ENCODE results near the gene TRAIP. TPM values are rescaled to one million over a fixed set of nuclear protein-coding genes. Genes with fewer than 3 reads are reported as not detected.

Gene TRAIP
- total RNA-seq, 2 donors from 2014 or later = 14.0 to 44.0 TPM

- Mint-ChIP-seq H3K27me3 (peaks cover 30 to 32% of the 10 kb centered on the region in 2 donors), H3K9me3 (no peaks in the 10 kb centered on the region), H3K4me1 (ENCODE audit: low read depth in 2 of 2) (peaks cover 0 to 2% of the 10 kb centered on the region in 2 donors), H3K36me3 (no peaks in the 10 kb centered on the region), H3K27ac (no peak overlapping the region), H3K4me3 (no peak overlapping the region)
- DNase-seq (ENCODE audit: low spot score) (no peak), ATAC-seq (no peak)
Observed at GRCh38 chr3:49867400-49867799, 11.0 kb upstream of the TRAIP start.

- Mint-ChIP-seq H3K36me3 (no peaks in the 10 kb centered on the region), H3K27me3 (peaks cover 23 to 24% of the 10 kb centered on the region in 2 donors), H3K4me3 (no peak overlapping the region), H3K27ac (no peak overlapping the region), H3K9me3 (no peaks in the 10 kb centered on the region), H3K4me1 (ENCODE audit: low read depth in 2 of 2) (no peaks in the 10 kb centered on the region)
- ATAC-seq (no peak), DNase-seq (ENCODE audit: low spot score) (no peak)
Observed at GRCh38 chr3:49865198-49865784, 8.9 kb upstream of the TRAIP start.

- Mint-ChIP-seq H3K4me3 (no peak overlapping the region), H3K4me1 (ENCODE audit: low read depth in 2 of 2) (no peaks in the 10 kb centered on the region), H3K9me3 (no peaks in the 10 kb centered on the region), H3K27me3 (peaks cover 23 to 24% of the 10 kb centered on the region in 2 donors), H3K36me3 (no peaks in the 10 kb centered on the region), H3K27ac (no peak overlapping the region)
- ATAC-seq (no peak), DNase-seq (ENCODE audit: low spot score) (no peak)
Observed at GRCh38 chr3:49864505-49864904, 8.1 kb upstream of the TRAIP start.

GRCh38 chr3:49859576-49860305 is 3.4 kb upstream of the TRAIP start:
- no peak overlapping the region for H3K27ac Mint-ChIP-seq
- peaks cover 6 to 13% of the 10 kb centered on the region in 2 donors for H3K4me1 Mint-ChIP-seq (ENCODE audit: low read depth in 2 of 2)
- no peaks in the 10 kb centered on the region for H3K36me3 Mint-ChIP-seq
- no peak overlapping the region for H3K4me3 Mint-ChIP-seq
- ATAC-seq (no peak), DNase-seq (ENCODE audit: low spot score) (peak; percentile 37)
- no peaks in the 10 kb centered on the region for H3K9me3 Mint-ChIP-seq
- H3K27me3 Mint-ChIP-seq = peaks cover 7 to 8% of the 10 kb centered on the region in 2 donors

GRCh38 chr3:49855662-49856061 is 702 bp downstream of the TRAIP start:
- H3K36me3 Mint-ChIP-seq = no peaks in the 10 kb centered on the region
- no peaks in the 10 kb centered on the region for H3K27me3 Mint-ChIP-seq
- H3K4me3 Mint-ChIP-seq = peak overlapping the region; percentile 92
- H3K27ac Mint-ChIP-seq = peak overlapping the region; percentile 86 to 93
- DNase-seq (ENCODE audit: low spot score) (peak; percentile 38), ATAC-seq (no peak)
- H3K9me3 Mint-ChIP-seq = no peaks in the 10 kb centered on the region
- peaks cover 6 to 13% of the 10 kb centered on the region in 2 donors for H3K4me1 Mint-ChIP-seq (ENCODE audit: low read depth in 2 of 2)

- Mint-ChIP-seq H3K27ac (no peak overlapping the region), H3K27me3 (no peaks in the 10 kb centered on the region), H3K9me3 (no peaks in the 10 kb centered on the region), H3K36me3 (no peaks in the 10 kb centered on the region), H3K4me3 (no peak overlapping the region), H3K4me1 (ENCODE audit: low read depth in 2 of 2) (no peaks in the 10 kb centered on the region)
- DNase-seq (ENCODE audit: low spot score) (no peak), ATAC-seq (no peak)
Observed at GRCh38 chr3:49845694-49846093, 10.7 kb downstream of the TRAIP start.

- Mint-ChIP-seq H3K4me1 (ENCODE audit: low read depth in 2 of 2) (no peaks in the 10 kb centered on the region), H3K27ac (no peak overlapping the region), H3K36me3 (no peaks in the 10 kb centered on the region), H3K9me3 (no peaks in the 10 kb centered on the region), H3K4me3 (no peak overlapping the region), H3K27me3 (no peaks in the 10 kb centered on the region)
- DNase-seq (ENCODE audit: low spot score) (no peak), ATAC-seq (no peak)
Observed at GRCh38 chr3:49844464-49845183, 11.7 kb downstream of the TRAIP start.

GRCh38 chr3:49842843-49843517 is 13.4 kb downstream of the TRAIP start:
- Mint-ChIP-seq H3K27me3 (no peaks in the 10 kb centered on the region), H3K9me3 (no peaks in the 10 kb centered on the region), H3K4me3 (no peak overlapping the region), H3K4me1 (ENCODE audit: low read depth in 2 of 2) (peaks cover 0 to 2% of the 10 kb centered on the region in 2 donors), H3K27ac (no peak overlapping the region), H3K36me3 (no peaks in the 10 kb centered on the region)
- DNase-seq (ENCODE audit: low spot score) (peak; percentile 39), ATAC-seq (no peak)

- H3K27ac Mint-ChIP-seq = no peak overlapping the region
- H3K36me3 Mint-ChIP-seq = no peaks in the 10 kb centered on the region
- H3K4me3 Mint-ChIP-seq = no peak overlapping the region
- DNase-seq (ENCODE audit: low spot score) (peak; percentile 15), ATAC-seq (no peak)
- no peaks in the 10 kb centered on the region for H3K9me3 Mint-ChIP-seq
- H3K4me1 Mint-ChIP-seq (ENCODE audit: low read depth in 2 of 2) = peaks cover 0 to 2% of the 10 kb centered on the region in 2 donors
- no peaks in the 10 kb centered on the region for H3K27me3 Mint-ChIP-seq
Observed at GRCh38 chr3:49841806-49842205, 14.6 kb downstream of the TRAIP start.

GRCh38 chr3:49841126-49841696 is 15.2 kb downstream of the TRAIP start:
- no peak for ATAC-seq
- Mint-ChIP-seq H3K36me3 (no peaks in the 10 kb centered on the region), H3K27me3 (no peaks in the 10 kb centered on the region), H3K4me3 (no peak overlapping the region), H3K27ac (no peak overlapping the region), H3K4me1 (ENCODE audit: low read depth in 2 of 2) (peaks cover 0 to 2% of the 10 kb centered on the region in 2 donors), H3K9me3 (no peaks in the 10 kb centered on the region)
- peak; percentile 37 for DNase-seq (ENCODE audit: low spot score)

GRCh38 chr3:49840388-49840787 is 16.0 kb downstream of the TRAIP start:
- ATAC-seq = no peak
- Mint-ChIP-seq H3K9me3 (no peaks in the 10 kb centered on the region), H3K27ac (no peak overlapping the region), H3K4me3 (no peak overlapping the region), H3K4me1 (ENCODE audit: low read depth in 2 of 2) (peaks cover 0 to 2% of the 10 kb centered on the region in 2 donors), H3K36me3 (no peaks in the 10 kb centered on the region), H3K27me3 (no peaks in the 10 kb centered on the region)
- peak; percentile 32 for DNase-seq (ENCODE audit: low spot score)

- H3K4me1 Mint-ChIP-seq (ENCODE audit: low read depth in 2 of 2) = peaks cover 0 to 2% of the 10 kb centered on the region in 2 donors
- no peak overlapping the region for H3K27ac Mint-ChIP-seq
- ATAC-seq = peak; percentile 69 to 80
- H3K36me3 Mint-ChIP-seq = no peaks in the 10 kb centered on the region
- peak; percentile 83 for DNase-seq (ENCODE audit: low spot score)
- no peaks in the 10 kb centered on the region for H3K9me3 Mint-ChIP-seq
- no peaks in the 10 kb centered on the region for H3K27me3 Mint-ChIP-seq
- no peak overlapping the region for H3K4me3 Mint-ChIP-seq
Observed at GRCh38 chr3:49839193-49839809, 17.1 kb downstream of the TRAIP start.

- Mint-ChIP-seq H3K36me3 (no peaks in the 10 kb centered on the region), H3K4me1 (ENCODE audit: low read depth in 2 of 2) (no peaks in the 10 kb centered on the region), H3K4me3 (no peak overlapping the region), H3K27ac (no peak overlapping the region), H3K27me3 (no peaks in the 10 kb centered on the region), H3K9me3 (no peaks in the 10 kb centered on the region)
- no peak for ATAC-seq
- peak; percentile 34 for DNase-seq (ENCODE audit: low spot score)
Observed at GRCh38 chr3:49831341-49831740, 25.0 kb downstream of the TRAIP start.
